Heart left ventricle (tissue), 16 donors: Measurements from ENCODE around the gene UGT1A5. TPM values are rescaled to one million over a fixed set of nuclear protein-coding genes. Genes with fewer than 3 reads are reported as not detected.

ENCODE experiments used
- ATAC-seq, 4 donors: fragments of 200-7000 bp; cut with Tn5 transposase; one replicate each; pipeline ENCODE4 v1.9.1; 2020 to 2022; ENCODE audit warnings: moderate library complexity in 4 of 4, mild to moderate bottlenecking in 3 of 4, moderate number of reproducible peaks in 1 of 4
- DNase-seq, 5 donors: peaks; one replicate each; pipeline ENCODE4 v3.0.0-alpha.2; 2020
- H3K27ac ChIP-seq, 12 donors: fragments of 200-600 bp; sonication (generic) in 4 of 12; one replicate each; pipeline versions ENCODE4 v1.5.0 to v1.8.0; 2016 to 2022; ENCODE audit warnings: mild to moderate bottlenecking in 2 of 12
- H3K27me3 ChIP-seq, 9 donors: fragments of 200-600 bp; sonication (generic) in 2 of 9; one replicate each; pipeline versions ENCODE4 v1.5.1 to v1.8.0; 2016 to 2022; ENCODE audit warnings: mild to moderate bottlenecking in 3 of 9
- H3K36me3 ChIP-seq, 9 donors: fragments of 200-600 bp; sonication (generic) in 2 of 9; one replicate each; pipeline versions ENCODE4 v1.5.0 to v1.8.0; 2018 to 2022; ENCODE audit warnings: mild to moderate bottlenecking in 2 of 9
- H3K4me1 ChIP-seq, 12 donors: fragments of 200-600 bp; sonication (generic) in 4 of 12; one replicate each; pipeline versions ENCODE4 v1.5.0 to v1.8.0; 2016 to 2022; ENCODE audit warnings: mild to moderate bottlenecking in 3 of 12
- H3K4me3 ChIP-seq, 12 donors: fragments of 200-600 bp; sonication (generic) in 4 of 12; one replicate each; pipeline versions ENCODE4 v1.5.0 to v1.8.0; 2017 to 2022; ENCODE audit warnings: mild to moderate bottlenecking in 9 of 12, moderate library complexity in 4 of 12
- H3K9me3 ChIP-seq, 12 donors: fragments of 200-600 bp; sonication (generic) in 4 of 12; one replicate each; pipeline versions ENCODE4 v1.5.0 to v1.8.0; 2016 to 2022; ENCODE audit warnings: mild to moderate bottlenecking in 1 of 12
- POLR2A ChIP-seq, 2 donors: fragments of 450-650 bp; IDR thresholded peaks; one replicate each; pipeline ENCODE4 v1.6.1; 2017; ENCODE audit warnings: antibody characterized with exemption in 2 of 2, mild to moderate bottlenecking in 2 of 2, moderate library complexity in 2 of 2
- WGBS, 4 donors: extraction: QIAGEN DNeasy Blood & Tissue Kit in 2 of 4; methylation state at CpG; one replicate each; pipeline versions ENCODE4 v1.1.5 to v1.1.7; 2013 to 2018; 5-methylcytosine and 5-hydroxymethylcytosine counted together
- intact Hi-C, 10 donors: fragments of 100-400 bp; cut with DNase I; formaldehyde crosslinking; loops; one replicate each; pipeline versions ENCODE4 v1.11.1 to v1.14.2; 2022
- polyA plus RNA-seq, 2 donors: library from polyadenylated mRNA; stranded (reverse); fragments of 200-250 nt; gene quantifications; one replicate each; pipeline ENCODE4 v1.2.3, GENCODE V29; 2013
- total RNA-seq, 9 donors: library from RNA; depleted of rRNA in 2 of 9; stranded (reverse); fragments of >200 nt in 2 of 9; fragmentation: NEBNext Ultra II Directional in 3 of 9; extraction: Animal tissue kit (Norgen Biotek cat#: 25700) in 3 of 9; gene quantifications; one replicate each; pipeline versions ENCODE4 v1.1.0 to v1.2.4, GENCODE V29; 2016 to 2023
- TF ChIP-seq, protein P1 (sequence below), 12 donors: fragments of 200-600 bp; sonication (generic) in 4 of 12; IDR thresholded peaks; one replicate each; pipeline versions ENCODE4 v1.5.0 to v1.8.0; 2018 to 2022; ENCODE audit warnings: antibody characterized with exemption in 12 of 12, mild to moderate bottlenecking in 5 of 12
- donor health status: ischemic (EF 13 %, LVEDD 7.1; RV severe dilation, severe dysfunction).
- donor health status: healthy with polysubstance abuse.
- donor health status: DM: no; HTN: yes; CAD: no.
- donor health status: DM: no; HTN: no; CAD: no.
- donor health status: ischemic (EF 25% LVEDD 6.9; RV normal size, moderate dysfunction).
- donor health status: ischemic (EF 25% LVEDD 5.7; RV mildly dilated, moderate dysfunction).
- donor health status: healthy.
- donor health status: DM: yes; HTN: yes; CAD: no.
- donor health status: ischemic (EF 35%, LVEDD 5.7; RV mildly dilated, moderate dysfunction).
- donor health status: nonischemic (EF 11% LVEDD 7.7; RV severe dilation, severe dysfunction).
- donor health status: DM: yes; HTN: yes; CAD: no.
- donor health status: PGD.
- donor health status: ischemic (EF 29% LVEDD 5.4; RV normal size, mild dysfunction).
- donor health status: nonischemic (EF 23%, LVEDD 6.1; RV moderate dilation, normal function).

UGT1A5 gene
- total and polyA plus RNA-seq, 11 donors: not detected

- TF ChIP-seq, protein P1, sequence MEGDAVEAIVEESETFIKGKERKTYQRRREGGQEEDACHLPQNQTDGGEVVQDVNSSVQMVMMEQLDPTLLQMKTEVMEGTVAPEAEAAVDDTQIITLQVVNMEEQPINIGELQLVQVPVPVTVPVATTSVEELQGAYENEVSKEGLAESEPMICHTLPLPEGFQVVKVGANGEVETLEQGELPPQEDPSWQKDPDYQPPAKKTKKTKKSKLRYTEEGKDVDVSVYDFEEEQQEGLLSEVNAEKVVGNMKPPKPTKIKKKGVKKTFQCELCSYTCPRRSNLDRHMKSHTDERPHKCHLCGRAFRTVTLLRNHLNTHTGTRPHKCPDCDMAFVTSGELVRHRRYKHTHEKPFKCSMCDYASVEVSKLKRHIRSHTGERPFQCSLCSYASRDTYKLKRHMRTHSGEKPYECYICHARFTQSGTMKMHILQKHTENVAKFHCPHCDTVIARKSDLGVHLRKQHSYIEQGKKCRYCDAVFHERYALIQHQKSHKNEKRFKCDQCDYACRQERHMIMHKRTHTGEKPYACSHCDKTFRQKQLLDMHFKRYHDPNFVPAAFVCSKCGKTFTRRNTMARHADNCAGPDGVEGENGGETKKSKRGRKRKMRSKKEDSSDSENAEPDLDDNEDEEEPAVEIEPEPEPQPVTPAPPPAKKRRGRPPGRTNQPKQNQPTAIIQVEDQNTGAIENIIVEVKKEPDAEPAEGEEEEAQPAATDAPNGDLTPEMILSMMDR (IDR thresholded peaks at IDR 0.05): no peak
- TF ChIP-seq POLR2A (IDR thresholded peaks at IDR 0.05): no peak
- intact Hi-C loops: no loop called here
These were observed 88.8 kb downstream of the UGT1A5 start for GRCh38 chr2:233801357-233802131.

DNA sequence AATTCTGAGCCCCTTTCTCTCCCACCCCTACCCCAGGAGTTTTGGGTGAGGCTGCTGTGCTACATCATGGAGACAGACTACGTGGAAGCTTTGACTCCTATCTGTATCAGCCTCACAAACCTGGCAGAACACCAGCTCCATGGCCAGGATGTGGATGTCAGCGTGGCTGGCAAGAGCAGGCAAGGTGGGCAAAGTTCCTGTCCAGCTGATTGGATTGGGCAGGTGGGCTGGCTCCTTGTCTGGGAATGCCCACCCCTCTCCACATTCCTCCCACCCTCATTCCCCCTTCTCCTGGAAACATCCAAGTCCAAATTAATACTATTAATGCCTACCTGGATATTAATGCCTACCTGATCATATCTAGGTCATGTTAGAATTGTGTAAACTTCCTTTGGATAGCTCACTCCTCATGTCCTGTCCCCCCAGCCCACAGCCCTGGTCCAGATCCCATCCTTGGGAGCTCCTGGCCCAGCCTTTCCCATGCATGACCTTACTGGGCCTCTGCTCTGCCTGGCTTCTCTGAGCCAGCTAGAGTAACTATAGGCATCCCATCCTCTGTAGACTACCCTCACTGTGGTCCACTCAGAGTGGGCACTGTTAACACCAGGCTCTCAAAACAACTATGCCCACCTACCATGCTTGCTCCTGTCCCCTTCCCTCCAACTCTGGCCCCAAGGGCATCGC is 89.6 kb downstream of the UGT1A5 start:
- 57 to 92% (median 58%) methylated on average over 2 to 3 of the region's 3 CpGs for WGBS, 4 donors
- no peaks in the 10 kb centered on the region for H3K27me3 ChIP-seq

More at GRCh38 chr2:233801357-233802131, 88.8 kb downstream of the UGT1A5 start:
- WGBS, 4 donors: 71 to 87% (median 73%) methylated on average over 8 to 9 of the region's 9 CpGs
- no peaks in the 10 kb centered on the region for H3K27me3 ChIP-seq
- H3K4me1 ChIP-seq: no peaks in the 10 kb centered on the region
- DNase-seq (no peak), ATAC-seq (no peak)
- H3K36me3 ChIP-seq: no peaks in the 10 kb centered on the region
- no peaks in the 10 kb centered on the region for H3K9me3 ChIP-seq
- H3K4me3 ChIP-seq: no peak overlapping the region
- no peak overlapping the region for H3K27ac ChIP-seq

GRCh38 chr2:233803292-233803911 is 90.7 kb downstream of the UGT1A5 start:
- no peak overlapping the region for H3K4me3 ChIP-seq
- H3K4me1 ChIP-seq: no peaks in the 10 kb centered on the region
- ATAC-seq: no peak
- 56 to 88% (median 62%) methylated on average over 2 of the region's 2 CpGs for WGBS, 4 donors
- H3K27me3 ChIP-seq: peaks cover 0 to 3% (median 0%) of the 10 kb centered on the region in 9 donors
- TF ChIP-seq, protein P1 (IDR thresholded peaks at IDR 0.05): no peak
- no peak for TF ChIP-seq POLR2A (IDR thresholded peaks at IDR 0.05)
- no peaks in the 10 kb centered on the region for H3K9me3 ChIP-seq
- intact Hi-C loops: no loop called here
- H3K36me3 ChIP-seq: no peaks in the 10 kb centered on the region
- DNase-seq: no peak
- no peak overlapping the region for H3K27ac ChIP-seq

More for the DNA sequence above, 89.6 kb downstream of the UGT1A5 start:
- TF ChIP-seq, protein P1 (IDR thresholded peaks at IDR 0.05): no peak
- TF ChIP-seq POLR2A (IDR thresholded peaks at IDR 0.05): no peak
- Histone ChIP-seq H3K4me1 (no peaks in the 10 kb centered on the region), H3K4me3 (no peak overlapping the region), H3K27ac (no peak overlapping the region), H3K9me3 (no peaks in the 10 kb centered on the region), H3K36me3 (no peaks in the 10 kb centered on the region)
- ATAC-seq (no peak), DNase-seq (no peak)
- intact Hi-C loops: no loop called here

DNA sequence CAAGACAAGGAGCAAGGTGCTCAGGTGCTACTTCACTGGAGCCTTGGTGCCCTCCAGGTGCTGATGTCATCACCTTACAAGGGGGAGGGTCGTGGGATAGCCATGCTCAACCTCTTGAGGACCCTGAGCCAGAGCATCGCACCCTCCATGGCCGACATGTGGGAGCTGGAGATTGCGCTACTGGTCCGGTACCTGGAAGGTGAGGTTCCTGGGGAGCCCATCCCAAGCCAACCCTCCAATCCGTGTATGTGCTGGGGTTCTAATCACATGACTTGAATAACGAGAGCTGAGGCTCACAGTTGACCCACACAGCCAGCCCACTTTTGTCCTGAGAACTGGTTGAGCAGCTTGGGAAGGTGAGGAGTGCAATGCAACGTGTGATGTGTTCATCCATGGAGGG is 91.3 kb downstream of the UGT1A5 start:
- H3K9me3 ChIP-seq: no peaks in the 10 kb centered on the region
- peak in 1 of 5 donors; percentile 2 for DNase-seq
- WGBS, 4 donors: 26 to 72% (median 66%) methylated on average over 4 to 8 of the region's 8 CpGs
- peaks cover 0 to 9% (median 0%) of the 10 kb centered on the region in 9 donors for H3K27me3 ChIP-seq
- H3K36me3 ChIP-seq: no peaks in the 10 kb centered on the region
- H3K27ac ChIP-seq: no peak overlapping the region
- H3K4me1 ChIP-seq: no peaks in the 10 kb centered on the region
- intact Hi-C loops: no loop called here
- ATAC-seq: no peak
- TF ChIP-seq, protein P1 (IDR thresholded peaks at IDR 0.05): no peak
- TF ChIP-seq POLR2A (IDR thresholded peaks at IDR 0.05): no peak
- H3K4me3 ChIP-seq: no peak overlapping the region
